NOMO-1 treated with dmso at 0.1 percent for 144 hours (cell line): ENCODE measurements around the gene CTDSPL.

Source experiments
- DNase-seq: peaks from one replicate; lab custom pipeline; 2025; ENCODE audit not compliant: unreplicated experiment; lab: John Stamatoyannopoulos, UW

The CTDSPL gene

GRCh38 chr3:37853691-37854413 lies 7.8 kb upstream of the CTDSPL start:
- DNase-seq: no peak

DNA sequence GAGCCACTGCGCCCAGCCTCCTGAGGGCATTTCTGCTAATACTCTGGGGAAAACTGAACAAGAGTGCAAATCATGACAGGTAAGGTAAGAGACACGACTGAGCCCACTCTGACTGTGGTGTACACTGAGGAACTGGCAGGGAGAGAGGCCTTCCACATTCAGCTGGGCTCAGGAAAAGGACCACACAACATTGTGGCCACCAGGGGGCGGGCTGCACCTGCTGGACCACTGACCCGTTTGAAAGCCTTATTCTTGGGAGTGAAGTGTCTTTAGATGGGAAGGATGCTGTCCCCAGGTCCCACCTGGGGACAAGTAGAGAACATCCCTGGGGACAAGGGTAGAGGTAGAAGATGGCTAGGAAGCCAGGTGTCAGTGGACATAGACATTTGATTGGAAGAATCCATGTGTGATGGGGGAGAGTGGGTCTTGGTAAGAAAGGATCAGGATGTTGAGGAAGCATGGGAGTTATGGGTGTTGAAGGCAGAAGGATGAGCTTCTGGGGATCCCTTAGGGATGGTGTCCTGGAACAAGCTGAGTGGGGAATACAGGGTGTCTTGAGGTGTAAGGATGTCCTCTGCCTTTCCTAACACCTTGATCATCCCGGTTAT lies 6.2 kb upstream of the CTDSPL start:
- peak; percentile 19 for DNase-seq

GRCh38 chr3:37856381-37856780 lies 5.3 kb upstream of the CTDSPL start:
- DNase-seq: no peak

DNA sequence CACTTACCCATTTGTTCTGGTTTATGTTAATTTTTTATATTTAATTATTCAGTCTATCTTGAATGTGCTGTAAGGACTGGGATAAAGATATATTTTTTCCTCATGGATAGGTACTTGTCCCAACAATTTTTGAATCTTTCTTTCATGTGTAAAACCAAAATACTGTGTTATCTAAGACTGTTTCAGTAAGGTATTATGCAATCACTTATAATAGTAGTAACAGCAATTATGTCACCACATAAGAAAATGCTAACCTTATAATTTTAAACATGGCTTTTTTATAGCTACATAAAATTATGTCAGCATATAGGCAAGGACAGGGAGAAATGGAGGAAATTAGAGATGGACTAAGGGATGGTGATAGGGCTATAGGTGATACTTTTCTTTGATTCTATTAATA lies 2.9 kb upstream of the CTDSPL start:
- DNase-seq: no peak

- no peak for DNase-seq
These were observed 2.3 kb upstream of the CTDSPL start for GRCh38 chr3:37859354-37859753.

DNA sequence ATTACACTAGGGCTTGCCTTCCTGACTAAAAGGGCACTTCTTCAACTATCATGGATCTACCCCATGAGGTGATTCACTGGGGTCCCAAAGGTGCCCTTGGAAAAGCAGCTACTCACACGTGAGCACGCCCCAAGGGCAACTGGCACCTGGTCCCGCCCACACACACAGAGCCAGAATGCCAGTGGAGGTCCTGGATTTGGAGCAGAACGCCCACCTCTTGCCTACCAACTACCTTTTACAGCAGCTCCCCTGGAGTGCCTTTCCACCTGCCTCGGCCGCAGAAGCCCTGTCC lies 1.8 kb upstream of the CTDSPL start:
- DNase-seq: no peak

- DNase-seq: no peak
These were observed 681 bp downstream of the CTDSPL start for GRCh38 chr3:37862219-37862902.

DNA sequence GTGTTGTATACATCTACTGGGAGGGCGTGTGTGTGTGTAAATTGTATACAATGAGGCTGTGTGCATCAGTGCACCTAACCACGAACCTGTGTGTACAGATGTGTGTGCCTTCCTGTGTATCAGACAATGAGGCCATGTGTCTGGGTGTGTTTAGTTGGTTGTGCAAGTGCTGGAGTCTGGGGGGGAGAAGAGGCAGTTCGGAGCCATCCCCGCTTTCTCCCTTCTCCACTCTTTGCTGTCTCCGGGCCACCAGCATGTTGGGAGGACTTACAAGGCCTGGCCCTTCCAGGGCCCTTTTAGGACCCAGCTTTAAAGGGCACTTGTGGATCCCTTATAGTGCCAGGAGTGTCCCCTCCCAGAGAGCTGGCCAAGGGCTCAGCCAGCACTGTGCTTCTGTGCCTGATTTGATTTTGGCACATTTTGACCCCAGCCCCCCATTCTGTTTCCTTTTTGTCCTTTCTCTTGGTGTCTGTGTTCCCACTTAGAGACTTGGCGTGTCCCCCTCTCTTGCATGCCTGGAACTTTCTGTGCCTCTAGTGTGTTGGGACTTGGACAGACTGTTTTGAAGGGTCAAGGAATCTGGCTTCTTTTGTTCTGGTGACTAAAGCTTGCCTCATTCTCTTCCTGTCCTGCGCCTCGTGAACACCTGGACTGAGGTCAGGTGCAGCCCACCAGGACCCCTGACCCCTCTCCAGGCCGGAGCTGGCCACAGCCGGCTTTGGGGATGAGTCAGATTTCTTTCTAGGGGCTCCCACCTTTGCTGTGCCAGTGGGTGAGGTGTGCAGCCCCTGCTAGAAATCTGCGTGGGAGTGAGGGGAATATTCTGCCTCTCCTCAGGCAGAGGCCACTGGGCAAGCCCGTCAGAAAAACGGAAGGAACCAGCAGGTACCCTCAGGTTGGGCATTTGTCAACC lies 1.5 kb downstream of the CTDSPL start:
- DNase-seq: no peak

GRCh38 chr3:37863949-37864822 lies 2.5 kb downstream of the CTDSPL start:
- DNase-seq: no peak

DNA sequence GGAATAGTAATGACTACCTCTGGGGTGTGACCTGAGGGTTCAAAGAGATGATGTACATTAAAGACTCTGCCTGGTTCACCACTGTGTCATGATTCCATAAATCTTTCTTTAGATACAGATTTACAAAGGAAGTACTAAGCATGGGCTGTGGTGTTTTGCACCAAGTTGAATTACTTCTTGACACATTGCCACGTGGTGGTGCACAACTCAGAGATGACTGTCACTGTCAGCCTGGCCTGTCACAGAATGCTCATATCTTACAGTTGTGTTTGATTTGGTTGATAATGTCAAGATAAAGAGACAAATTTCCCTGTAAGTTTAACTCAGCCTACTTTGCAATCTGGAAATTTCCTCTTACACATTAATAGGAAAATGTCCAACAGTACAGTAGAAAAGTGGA lies 3.2 kb downstream of the CTDSPL start:
- no peak for DNase-seq

- DNase-seq: no peak
These were observed 5.5 kb downstream of the CTDSPL start for GRCh38 chr3:37867144-37867543.

GRCh38 chr3:37871858-37872257 lies 10.2 kb downstream of the CTDSPL start:
- no peak for DNase-seq

- DNase-seq: no peak
These were observed 10.9 kb downstream of the CTDSPL start for GRCh38 chr3:37872413-37873160.

DNA sequence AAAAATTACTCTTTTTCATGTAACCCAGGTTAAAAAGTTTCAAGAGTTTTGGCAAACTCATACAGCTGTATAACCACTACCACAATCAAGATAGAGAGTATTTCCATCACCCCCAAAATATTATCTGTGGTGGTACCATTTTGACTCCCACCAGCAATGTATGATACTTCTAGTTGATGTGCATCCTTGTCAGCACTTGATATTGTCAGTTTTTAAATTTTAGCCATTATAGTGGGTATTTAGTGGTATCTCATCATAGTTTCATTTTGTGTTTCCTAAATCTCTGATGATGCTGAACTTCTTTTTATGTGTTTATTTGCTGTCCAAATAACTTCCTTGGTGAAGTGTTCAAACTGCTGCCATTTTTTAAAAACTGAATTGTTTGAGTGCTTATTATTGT lies 14.6 kb downstream of the CTDSPL start:
- DNase-seq: no peak

DNA sequence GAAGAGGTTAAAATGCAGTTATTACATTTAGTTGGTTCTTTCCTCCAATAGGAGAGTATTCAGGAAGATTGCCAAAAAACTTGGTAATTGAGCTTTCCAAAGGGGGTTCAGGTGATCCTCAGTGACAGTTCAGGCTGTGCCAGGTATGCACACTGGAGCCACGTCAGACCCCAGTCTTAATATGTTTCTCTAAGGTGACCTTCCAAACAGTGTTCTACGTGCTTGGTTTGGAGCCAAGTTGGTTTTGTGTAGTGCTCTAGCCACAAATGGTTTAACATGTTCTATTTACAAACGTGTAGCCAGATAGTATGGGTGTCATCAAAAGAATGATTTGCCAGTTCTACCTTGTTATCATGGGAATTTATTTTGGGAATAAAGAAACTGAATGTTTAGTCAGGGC lies 21.0 kb downstream of the CTDSPL start:
- DNase-seq: no peak

DNA sequence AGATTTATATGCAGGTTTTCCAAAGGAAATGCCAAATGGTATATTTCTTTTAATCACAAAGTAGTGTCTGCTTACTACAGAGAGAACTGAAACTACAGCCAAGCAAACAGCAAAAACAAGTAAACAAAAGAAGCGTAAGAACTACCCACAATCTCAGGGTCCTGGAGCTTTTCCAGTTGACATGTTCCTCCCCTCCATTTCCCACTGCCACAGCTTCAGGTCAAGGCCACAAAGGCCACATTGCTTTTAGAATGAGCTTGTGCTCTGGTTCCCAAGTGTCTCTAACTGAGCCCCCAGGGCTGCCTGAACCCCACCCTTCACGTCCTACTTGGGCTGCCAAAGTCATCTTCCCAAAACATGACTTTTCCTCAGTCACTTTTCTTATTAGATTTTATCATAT lies 24.1 kb downstream of the CTDSPL start:
- no peak for DNase-seq

DNA sequence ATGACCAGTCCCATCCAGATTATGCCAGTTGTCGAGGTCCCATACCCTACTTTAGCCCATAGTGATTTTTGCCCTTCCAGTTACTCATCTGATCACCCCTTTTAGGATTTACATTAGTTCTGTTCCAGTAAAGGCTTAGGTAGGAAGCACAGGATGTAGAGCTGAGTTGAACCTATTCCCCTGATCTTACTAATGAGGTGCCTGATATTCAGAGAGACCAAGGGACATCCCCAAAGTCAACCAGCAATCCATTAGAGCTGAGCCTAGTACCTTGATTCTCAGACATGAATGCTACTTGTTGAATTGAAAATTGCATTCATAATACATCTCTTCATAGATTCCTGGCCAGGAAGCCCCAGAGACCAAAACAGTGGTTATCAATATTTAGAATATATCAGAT lies 24.7 kb downstream of the CTDSPL start:
- no peak for DNase-seq

DNA sequence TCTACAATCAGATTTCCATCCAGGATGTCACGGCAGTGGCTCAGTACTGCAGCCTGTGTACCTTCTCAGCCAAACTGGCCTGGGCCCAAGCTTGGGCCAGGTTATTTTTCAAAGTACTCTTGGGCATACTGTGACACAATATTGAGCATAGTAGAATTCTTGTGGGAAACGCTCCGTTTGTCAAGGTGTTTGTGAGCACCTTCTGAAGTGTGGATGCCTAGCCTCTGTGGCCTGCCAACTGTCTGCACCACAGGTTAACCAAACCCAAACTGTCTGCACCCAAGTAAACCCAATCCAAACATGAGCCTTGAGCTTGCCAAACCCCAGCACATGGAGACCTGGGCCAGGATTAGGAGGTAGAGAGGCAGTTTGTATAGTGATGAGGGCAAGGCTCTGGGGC lies 25.4 kb downstream of the CTDSPL start:
- no peak for DNase-seq

DNA sequence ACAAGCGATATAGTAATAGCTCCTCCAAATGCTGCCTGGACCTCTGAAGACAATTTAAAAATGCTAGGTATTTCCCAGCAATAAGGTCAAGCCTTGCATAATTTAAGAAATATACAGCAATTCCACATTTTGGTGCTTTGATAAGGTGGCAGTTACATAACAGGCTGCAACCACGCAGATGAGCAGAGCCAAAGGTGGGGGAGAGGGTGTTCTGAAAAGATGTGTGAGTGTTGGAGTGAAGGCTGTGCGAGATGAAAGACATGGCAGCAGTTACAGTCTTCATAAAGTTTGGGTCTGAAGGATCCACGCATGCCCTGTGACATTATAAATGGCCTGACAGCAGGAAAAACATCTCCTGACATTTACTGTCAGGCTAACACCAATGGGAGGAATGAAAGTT lies 26.1 kb downstream of the CTDSPL start:
- no peak for DNase-seq

DNA sequence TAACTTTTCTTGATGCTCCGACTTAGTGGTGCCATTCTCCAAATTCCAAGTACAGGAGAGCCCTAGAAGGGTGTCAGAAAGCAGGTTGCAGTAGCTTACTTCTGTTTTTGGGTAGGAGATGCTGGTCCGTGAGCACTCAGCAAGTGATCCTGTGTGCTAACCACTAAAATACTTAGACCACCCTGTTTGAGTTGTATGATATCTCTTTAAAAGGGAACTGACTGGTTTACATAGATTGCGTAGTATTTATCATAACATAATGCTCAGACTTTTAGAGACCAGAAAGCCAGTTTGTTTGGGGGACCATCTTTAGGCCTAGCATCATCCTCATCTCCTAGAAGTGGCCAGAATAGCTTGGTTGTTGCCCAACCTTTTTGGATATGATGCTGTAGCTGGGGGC lies 26.7 kb downstream of the CTDSPL start:
- no peak for DNase-seq
